ENCODE data around the gene SH3TC1. TPM values are rescaled to one million over a fixed set of nuclear protein-coding genes. Genes with fewer than 3 reads are reported as not detected.

The SH3TC1 gene
- total RNA-seq, 8 experiments from 2014 or later, result 0.96 to 22.2 (median 3.6) TPM

DNA sequence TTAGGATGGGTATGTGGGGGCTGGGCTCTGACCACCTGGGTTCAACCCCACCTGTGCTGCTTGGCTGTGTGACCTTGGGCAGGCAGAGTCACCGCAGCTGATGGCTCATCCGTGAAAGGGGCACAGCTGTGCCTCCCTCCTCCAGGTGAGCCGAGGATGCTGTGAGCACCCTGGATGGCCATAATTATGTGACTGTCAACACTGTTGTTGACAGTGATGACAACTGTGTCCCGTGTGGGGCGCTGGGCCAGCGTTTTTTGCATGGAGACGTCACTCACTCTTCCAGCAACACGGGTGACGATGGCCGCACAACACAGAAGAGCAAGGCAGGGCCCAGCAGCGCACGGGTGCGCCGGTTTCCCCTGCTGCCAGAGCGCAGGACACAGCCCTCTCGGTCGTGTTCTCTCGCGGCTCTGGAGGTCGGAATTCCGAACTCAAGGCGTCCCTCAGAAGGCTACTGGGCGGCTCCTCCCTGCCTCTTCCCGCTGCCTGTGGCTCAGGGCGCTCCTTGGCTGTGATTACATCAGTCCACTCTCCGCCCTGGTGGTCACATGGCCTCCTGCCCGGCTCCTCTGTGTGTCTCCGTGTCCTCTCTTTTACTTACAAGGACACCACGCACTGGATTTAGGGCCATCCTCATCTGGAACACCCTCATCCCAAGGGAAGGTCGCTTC lies 1.3 kb downstream of the SH3TC1 start:
- in situ Hi-C loops (cut with MboI; ENCODE audit: low pct_unique_long_range_greater_than_20kb in 2 of 9, low sequenced_read_pairs in 9 of 9, unreplicated experiment in 9 of 9), result no loop called here
- ATAC-seq (replicated peaks in 6 of 8), result peak in 6 of 8 experiments; percentile 28 to 51 (median 41)

DNA sequence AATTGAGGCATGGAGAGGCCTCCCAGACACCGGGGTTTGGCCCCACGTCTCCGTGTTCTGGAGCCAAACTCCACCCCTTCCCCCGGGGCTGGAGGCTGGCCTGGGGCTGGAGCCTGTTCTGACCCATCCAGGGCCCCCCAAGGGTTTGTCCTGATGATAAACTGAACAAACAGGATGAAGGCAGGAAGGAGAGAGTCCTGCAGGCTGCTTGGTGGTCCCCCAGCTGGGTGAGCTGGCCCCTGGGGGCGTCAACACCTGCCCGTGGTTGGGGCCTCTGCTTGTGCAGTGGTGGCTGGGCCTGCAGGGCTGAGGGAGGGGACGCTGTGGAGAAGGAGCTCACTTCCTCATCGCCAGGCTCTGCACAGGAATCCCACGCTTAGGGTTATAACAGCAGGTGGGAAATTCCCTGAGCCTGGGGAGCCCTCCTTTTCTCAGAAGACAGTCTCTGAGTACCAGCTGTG lies 2.3 kb downstream of the SH3TC1 start:
- H3K27ac ChIP-seq, result no peak overlapping the region
- 100% methylated on average over 1 of the region's 9 CpGs; no CpG with 5 or more reads in 8 of the 10 experiments for WGBS, 10 experiments
- no peak overlapping the region for H3K4me3 ChIP-seq
- peaks cover 31 to 57% of the 10 kb centered on the region in 2 donors for H3K4me1 ChIP-seq (replicated peaks in 1 of 2)
- ATAC-seq (replicated peaks in 6 of 8), result no peak
- in situ Hi-C loops (cut with MboI; ENCODE audit: low pct_unique_long_range_greater_than_20kb in 2 of 9, low sequenced_read_pairs in 9 of 9, unreplicated experiment in 9 of 9), result no loop called here

More for the DNA sequence above, 1.3 kb downstream of the SH3TC1 start:
- WGBS, 10 experiments, result 0 to 100% (median 82%) methylated on average over 1 to 13 of the region's 30 CpGs; no CpG with 5 or more reads in 3 of the 10 experiments
- Histone ChIP-seq H3K27ac (no peak overlapping the region), H3K4me1 (replicated peaks in 1 of 2) (peaks cover 31 to 51% of the 10 kb centered on the region in 2 donors), H3K4me3 (no peak overlapping the region)

DNA sequence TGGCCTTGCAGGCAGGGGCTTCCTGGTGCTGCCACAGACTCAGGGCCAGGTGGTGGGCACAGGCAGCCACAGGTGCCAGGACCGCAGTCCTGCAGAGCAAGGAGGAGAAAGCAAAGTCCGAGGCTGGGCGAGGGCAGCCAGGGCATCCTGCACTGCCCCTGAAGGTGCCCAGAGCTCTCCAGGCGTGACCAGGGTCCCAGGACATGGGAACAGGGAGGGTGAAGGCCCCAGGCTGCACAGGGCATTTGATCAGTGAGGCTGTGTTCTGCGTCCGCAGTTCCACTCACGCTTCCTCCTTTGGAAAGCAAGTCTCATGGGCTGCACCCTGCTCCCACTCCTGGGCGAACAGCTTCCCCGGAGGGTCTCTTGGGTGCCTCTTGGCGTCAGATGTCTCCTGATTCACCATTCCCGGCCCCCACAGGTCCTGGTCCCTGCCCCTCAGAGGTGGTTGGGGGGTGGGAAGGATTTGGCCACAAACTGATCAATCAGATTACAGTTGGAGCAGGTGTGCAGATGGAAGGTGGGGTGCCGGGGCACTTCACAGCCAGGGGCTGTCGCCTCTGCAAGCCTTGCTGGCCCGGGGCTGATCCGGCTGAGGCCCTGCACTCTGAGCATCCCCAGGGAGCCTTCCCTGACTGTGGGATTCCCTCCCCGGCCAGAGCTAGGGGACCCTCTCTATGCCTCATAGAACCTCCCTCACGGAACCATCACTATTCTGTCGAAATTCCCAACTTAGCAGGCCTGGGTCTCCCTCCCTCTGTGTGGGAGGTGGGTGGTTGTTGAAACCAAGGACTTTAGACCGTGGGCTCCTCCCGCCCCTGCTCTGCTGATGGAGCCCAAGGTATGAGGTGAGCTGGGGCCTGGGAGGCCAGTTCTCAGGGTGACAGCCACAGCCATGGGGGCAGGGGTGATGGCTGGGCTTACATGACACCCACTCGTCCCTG lies 3.3 kb downstream of the SH3TC1 start:
- no peak for ATAC-seq (replicated peaks in 6 of 8)
- Histone ChIP-seq H3K27ac (no peak overlapping the region), H3K4me3 (no peak overlapping the region), H3K4me1 (replicated peaks in 1 of 2) (peaks cover 36 to 58% of the 10 kb centered on the region in 2 donors)
- 45 to 90% (median 70%) methylated on average over 1 to 4 of the region's 21 CpGs; no CpG with 5 or more reads in 3 of the 10 experiments for WGBS, 10 experiments
- in situ Hi-C loops (cut with MboI; ENCODE audit: low pct_unique_long_range_greater_than_20kb in 2 of 9, low sequenced_read_pairs in 9 of 9, unreplicated experiment in 9 of 9), result no loop called here

DNA sequence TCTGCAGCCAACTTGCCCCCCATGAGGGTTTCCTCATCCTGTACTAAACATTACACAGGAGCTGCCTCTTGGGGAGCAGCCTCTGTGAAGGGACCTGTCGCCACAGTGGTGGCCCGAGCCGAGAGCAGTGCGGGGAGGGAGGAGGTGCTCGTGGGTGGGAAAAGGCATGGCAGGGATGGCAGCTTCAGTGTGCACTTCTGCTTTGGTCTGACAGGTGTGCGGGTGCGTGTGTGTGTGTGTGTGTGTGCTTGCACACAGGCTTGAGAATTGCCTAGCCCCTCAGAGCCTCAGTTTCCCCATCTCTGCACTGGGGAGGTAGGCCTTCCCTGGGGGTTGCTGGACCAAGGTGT lies 3.9 kb downstream of the SH3TC1 start:
- Histone ChIP-seq H3K27ac (no peak overlapping the region), H3K4me3 (no peak overlapping the region), H3K4me1 (replicated peaks in 1 of 2) (peaks cover 37 to 58% of the 10 kb centered on the region in 2 donors)
- WGBS, 10 experiments, result 90% methylated on average over 2 of the region's 7 CpGs; no CpG with 5 or more reads in 9 of the 10 experiments
- ATAC-seq (replicated peaks in 6 of 8), result no peak
- in situ Hi-C loops (cut with MboI; ENCODE audit: low pct_unique_long_range_greater_than_20kb in 2 of 9, low sequenced_read_pairs in 9 of 9, unreplicated experiment in 9 of 9), result no loop called here

DNA sequence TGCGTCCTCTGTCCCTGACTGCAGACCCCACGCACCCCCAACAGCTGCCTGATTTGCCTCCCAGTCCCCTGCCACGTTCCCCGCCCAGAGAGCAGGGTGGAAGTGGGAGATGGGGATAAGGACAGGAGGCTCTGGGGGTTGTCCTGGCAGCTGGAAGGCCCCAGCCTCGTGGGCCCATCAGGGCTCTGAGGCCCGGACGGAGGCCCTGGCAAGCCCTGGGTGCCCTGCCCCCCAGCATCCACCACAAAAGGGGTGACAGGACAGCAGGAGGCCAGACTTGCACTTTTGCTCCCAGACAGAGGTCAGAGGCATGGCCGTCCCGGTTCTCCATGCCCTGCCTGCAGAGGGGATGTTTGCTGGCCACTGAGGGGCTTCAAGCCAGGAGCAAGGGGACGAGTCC lies 4.7 kb downstream of the SH3TC1 start:
- 40% methylated on average over 1 of the region's 10 CpGs; no CpG with 5 or more reads in 9 of the 10 experiments for WGBS, 10 experiments
- ATAC-seq (replicated peaks in 6 of 8), result no peak
- Histone ChIP-seq H3K27ac (no peak overlapping the region), H3K4me1 (replicated peaks in 1 of 2) (peaks cover 34 to 54% of the 10 kb centered on the region in 2 donors), H3K4me3 (no peak overlapping the region)
- in situ Hi-C loops (cut with MboI; ENCODE audit: low pct_unique_long_range_greater_than_20kb in 2 of 9, low sequenced_read_pairs in 9 of 9, unreplicated experiment in 9 of 9), result no loop called here

DNA sequence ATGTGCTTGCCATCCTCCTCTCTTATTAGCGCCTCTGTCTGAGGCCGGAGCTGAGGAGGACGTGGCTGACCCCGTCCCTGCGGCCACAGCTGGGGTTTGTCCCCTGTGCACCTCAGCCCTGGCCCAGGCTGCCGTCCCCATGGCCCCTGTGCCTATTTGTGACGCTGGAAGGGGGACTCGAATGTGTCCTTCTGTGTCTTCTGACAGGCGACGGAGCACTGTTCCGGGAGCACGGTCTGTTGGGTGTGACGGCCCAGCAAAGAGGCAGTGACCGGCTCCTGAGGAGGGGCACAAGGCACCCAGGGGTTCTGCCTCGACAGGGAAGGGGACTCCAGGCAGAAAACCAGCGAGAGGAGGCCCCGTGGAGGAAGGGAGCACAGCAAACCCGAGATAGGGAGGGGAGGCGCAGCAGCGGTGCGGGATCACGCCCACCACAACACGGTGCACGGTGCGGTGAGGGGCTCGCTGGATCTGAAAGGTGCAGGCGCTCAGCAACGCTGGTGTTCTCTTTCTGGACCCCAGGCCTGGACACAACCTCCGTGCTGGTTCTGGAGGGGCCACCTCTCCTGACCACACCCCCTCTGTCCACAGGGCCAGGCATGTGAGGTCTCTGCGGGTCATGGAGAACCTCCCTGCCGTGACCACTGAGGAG lies 5.6 kb downstream of the SH3TC1 start:
- no peak for ATAC-seq (replicated peaks in 6 of 8)
- in situ Hi-C loops (cut with MboI; ENCODE audit: low pct_unique_long_range_greater_than_20kb in 2 of 9, low sequenced_read_pairs in 9 of 9, unreplicated experiment in 9 of 9), result no loop called here
- H3K4me3 ChIP-seq, result no peak overlapping the region
- peaks cover 25 to 45% of the 10 kb centered on the region in 2 donors for H3K4me1 ChIP-seq (replicated peaks in 1 of 2)
- WGBS, 10 experiments, result 0 to 100% (median 77%) methylated on average over 1 to 7 of the region's 31 CpGs; no CpG with 5 or more reads in 3 of the 10 experiments
- no peak overlapping the region for H3K27ac ChIP-seq

DNA sequence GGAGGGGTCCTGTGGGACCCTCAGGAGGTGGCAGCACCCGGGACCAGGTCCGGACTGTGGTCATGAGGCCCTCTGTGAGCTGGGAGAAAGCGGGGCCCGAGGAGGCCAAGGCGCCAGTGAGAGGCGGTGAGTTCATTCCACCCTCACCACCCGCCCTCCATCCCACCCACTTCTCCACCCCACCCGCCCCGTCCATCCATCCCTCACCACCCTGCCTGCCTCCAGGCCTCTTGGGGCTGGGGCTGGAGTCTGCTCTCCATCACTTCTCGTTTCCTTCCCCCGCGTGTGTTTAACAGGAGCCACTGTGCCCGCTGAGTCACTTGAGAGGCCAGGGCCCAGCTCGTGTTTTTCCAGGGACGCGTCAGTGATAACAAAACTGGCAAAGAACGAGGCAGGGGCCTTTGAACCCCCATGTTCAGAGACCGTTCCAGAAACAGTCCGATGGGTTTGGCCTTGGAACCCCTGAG lies 6.2 kb downstream of the SH3TC1 start:
- in situ Hi-C loops (cut with MboI; ENCODE audit: low pct_unique_long_range_greater_than_20kb in 2 of 9, low sequenced_read_pairs in 9 of 9, unreplicated experiment in 9 of 9), result no loop called here
- WGBS, 10 experiments, result 83 to 93% (median 86%) methylated on average over 3 to 8 of the region's 19 CpGs; no CpG with 5 or more reads in 6 of the 10 experiments
- Histone ChIP-seq H3K27ac (no peak overlapping the region), H3K4me1 (replicated peaks in 1 of 2) (peaks cover 20 to 40% of the 10 kb centered on the region in 2 donors), H3K4me3 (no peak overlapping the region)
- peak in 2 of 8 experiments; percentile 1 to 18 for ATAC-seq (replicated peaks in 6 of 8)

DNA sequence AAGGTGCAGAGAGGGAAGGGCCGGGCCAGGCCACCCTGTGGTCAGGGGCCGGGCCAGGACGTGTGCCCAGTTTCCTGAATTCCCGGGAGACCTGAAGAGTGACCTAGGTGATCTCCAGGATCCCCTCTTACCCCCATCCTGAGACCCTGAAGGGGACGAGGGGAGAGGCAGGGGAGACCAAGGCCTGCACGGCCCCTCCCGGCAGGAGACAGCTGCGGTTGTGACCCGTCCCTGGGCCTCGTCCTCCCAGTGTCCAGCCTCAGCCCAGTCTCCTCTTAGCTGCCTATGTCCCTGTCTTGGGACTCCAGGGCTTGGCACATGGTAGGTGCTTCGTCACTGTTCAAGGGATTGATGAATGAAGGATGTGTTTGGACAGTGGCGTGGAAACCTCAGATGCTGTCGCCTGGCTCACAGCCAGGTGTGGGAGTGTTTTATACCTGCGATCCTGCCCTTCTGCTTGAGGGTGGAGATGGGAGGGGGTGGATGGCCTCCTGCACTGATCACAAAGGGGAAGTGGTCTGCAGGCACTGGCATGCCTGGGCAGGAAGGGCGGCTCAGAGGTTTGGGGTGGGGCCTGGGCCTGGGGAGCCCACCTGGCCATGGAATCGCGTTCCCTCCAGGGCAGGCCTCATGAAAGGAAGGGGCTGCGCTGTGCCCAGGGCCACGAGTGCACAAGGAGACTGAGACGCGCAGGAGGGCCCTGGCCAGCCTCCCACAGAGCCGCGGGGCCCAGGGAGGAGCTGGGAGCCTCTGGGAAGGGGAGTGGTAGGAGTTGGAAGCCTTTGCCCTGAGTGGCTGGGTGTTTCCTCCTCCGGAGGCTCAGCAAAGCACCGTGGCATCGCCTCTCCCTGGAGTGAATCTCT lies 6.9 kb downstream of the SH3TC1 start:
- 44 to 94% (median 70%) methylated on average over 1 to 6 of the region's 26 CpGs; no CpG with 5 or more reads in 5 of the 10 experiments for WGBS, 10 experiments

DNA sequence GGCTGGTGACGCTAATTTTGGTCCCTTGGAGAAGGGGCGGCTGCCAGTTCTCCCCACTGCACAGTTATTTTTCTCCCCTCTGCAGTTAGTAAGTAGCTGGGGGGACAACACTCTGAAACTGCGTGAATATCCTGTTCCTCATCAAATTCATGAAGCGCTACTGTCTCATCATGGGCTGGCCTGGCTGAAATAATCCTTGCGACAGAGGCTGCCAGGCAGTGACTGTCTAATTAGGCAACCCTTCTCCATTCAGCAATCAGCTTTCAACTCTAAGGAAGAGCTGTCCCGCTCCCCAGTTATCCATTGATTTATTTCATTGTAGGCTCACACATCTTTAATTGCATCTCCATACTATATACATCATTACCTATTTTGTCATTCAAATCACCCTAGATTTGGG lies 8.2 kb downstream of the SH3TC1 start:
- peak in 5 of 8 experiments; percentile 18 to 39 (median 33) for ATAC-seq (replicated peaks in 6 of 8)
- Histone ChIP-seq H3K4me1 (replicated peaks in 1 of 2) (peaks cover 16 to 33% of the 10 kb centered on the region in 2 donors), H3K4me3 (no peak overlapping the region), H3K27ac (no peak overlapping the region)
- in situ Hi-C loops (cut with MboI; ENCODE audit: low pct_unique_long_range_greater_than_20kb in 2 of 9, low sequenced_read_pairs in 9 of 9, unreplicated experiment in 9 of 9), result no loop called here
- WGBS, 10 experiments, result 26 to 100% (median 74%) methylated on average over 1 to 6 of the region's 6 CpGs; no CpG with 5 or more reads in 2 of the 10 experiments

More for the DNA sequence above, 6.9 kb downstream of the SH3TC1 start:
- Histone ChIP-seq H3K4me1 (replicated peaks in 1 of 2) (peaks cover 13 to 35% of the 10 kb centered on the region in 2 donors), H3K27ac (no peak overlapping the region), H3K4me3 (no peak overlapping the region)
- ATAC-seq (replicated peaks in 6 of 8), result peak in 7 of 8 experiments; percentile 14 to 71 (median 38)
- in situ Hi-C loops (cut with MboI; ENCODE audit: low pct_unique_long_range_greater_than_20kb in 2 of 9, low sequenced_read_pairs in 9 of 9, unreplicated experiment in 9 of 9), result no loop called here

DNA sequence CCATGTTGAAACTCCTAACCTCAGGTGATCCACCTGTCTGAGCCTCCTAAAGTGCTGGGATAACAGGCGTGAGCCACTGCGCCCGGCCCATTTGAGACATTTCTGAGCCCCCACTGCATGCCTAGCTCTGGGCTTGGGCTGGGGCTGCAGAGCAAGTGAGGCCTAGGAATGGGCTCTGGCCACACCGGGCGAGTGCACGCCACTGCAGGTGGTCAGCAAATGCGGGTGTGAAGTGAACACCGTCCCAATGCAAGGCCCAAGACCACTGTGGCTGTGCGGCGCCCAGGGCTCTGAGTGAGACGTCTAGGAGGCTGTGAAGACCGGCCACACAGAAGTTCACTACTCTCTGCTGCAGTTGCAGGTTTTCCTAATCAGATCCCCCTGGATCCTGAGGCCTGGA lies 9.5 kb downstream of the SH3TC1 start:
- peaks cover 22 to 26% of the 10 kb centered on the region in 2 donors for H3K4me1 ChIP-seq (replicated peaks in 1 of 2)
- ATAC-seq (replicated peaks in 6 of 8), result no peak
- H3K27ac ChIP-seq, result no peak overlapping the region
- no peak overlapping the region for H3K4me3 ChIP-seq
- in situ Hi-C loops (cut with MboI; ENCODE audit: low pct_unique_long_range_greater_than_20kb in 2 of 9, low sequenced_read_pairs in 9 of 9, unreplicated experiment in 9 of 9), result no loop called here
- 80 to 100% (median 100%) methylated on average over 1 to 5 of the region's 12 CpGs; no CpG with 5 or more reads in 5 of the 10 experiments for WGBS, 10 experiments

DNA sequence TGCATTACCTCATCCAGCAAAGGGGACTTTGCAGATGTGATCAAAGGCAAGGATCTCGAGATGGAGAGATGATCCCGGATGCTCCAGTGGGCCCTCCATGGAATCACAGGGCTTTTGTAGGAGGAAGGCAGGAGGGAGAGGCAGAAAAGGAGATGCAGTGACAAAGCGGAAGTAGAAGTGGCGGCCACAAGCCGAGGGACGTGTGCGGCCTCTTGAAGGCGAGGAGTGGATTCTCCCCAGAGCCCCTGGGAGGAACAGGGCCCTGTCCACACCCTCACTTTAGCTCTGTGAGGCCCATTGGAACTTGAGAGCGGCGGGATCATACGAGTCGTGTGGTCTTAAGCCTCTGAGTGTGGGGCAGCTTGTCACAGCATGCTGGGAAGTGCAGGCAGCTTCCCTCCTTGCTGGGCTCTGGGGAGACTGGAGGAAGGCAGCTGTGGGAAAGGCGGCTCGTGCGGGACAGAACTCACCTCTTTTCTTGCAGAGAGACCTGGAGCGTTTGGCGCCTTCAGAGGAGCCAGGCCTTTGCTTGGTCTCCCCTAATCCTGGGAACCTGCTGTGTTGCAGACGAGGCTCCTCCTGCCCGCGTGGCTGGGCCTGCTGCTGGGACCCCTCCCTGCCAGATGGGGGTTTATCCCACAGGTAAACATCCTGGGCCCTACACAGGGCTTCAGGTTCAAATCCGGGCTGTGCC lies 10.2 kb downstream of the SH3TC1 start:
- in situ Hi-C loops (cut with MboI; ENCODE audit: low pct_unique_long_range_greater_than_20kb in 2 of 9, low sequenced_read_pairs in 9 of 9, unreplicated experiment in 9 of 9), result no loop called here
- Histone ChIP-seq H3K4me3 (no peak overlapping the region), H3K4me1 (replicated peaks in 1 of 2) (peaks cover 22 to 24% of the 10 kb centered on the region in 2 donors), H3K27ac (no peak overlapping the region)
- no peak for ATAC-seq (replicated peaks in 6 of 8)
- WGBS, 10 experiments, result 60 to 100% (median 80%) methylated on average over 1 to 3 of the region's 21 CpGs; no CpG with 5 or more reads in 5 of the 10 experiments

Measured in motor neuron (in vitro differentiated cells).